Stimulated activated CD4-positive, alpha-beta T cell treated with anti-CD3 and anti-CD28 coated beads, Interleukin-1b, Interleukin-23, amount 100 ng/mL, for 1 hour (primary cell): ENCODE results near the gene LTV1.
"Not testable (repeated sequence)": the region's sequence is repeated elsewhere in the genome, so short reads cannot be mapped to it uniquely, and the experiment has no call there.

ENCODE experiments used
- DNase-seq, 2 donors: peaks; one replicate each; pipeline ENCODE4 v3.0.0-alpha.2; 2020; ENCODE audit warnings: low read depth in 2 of 2

LTV1 gene

GRCh38 chr6:143842902-143843676 is at the start of gene LTV1:
LTV1 (plus strand) TSS chr6:143843338; CDS start chr6:143843478, 140 bp downstream.
- peak; percentile 71 to 80 for DNase-seq

GRCh38 chr6:143796551-143796950 is 46.6 kb upstream of the LTV1 start:
- not testable (repeated sequence) for DNase-seq

GRCh38 chr6:143798487-143798886 is 44.7 kb upstream of the LTV1 start:
- not testable (repeated sequence) for DNase-seq

- no peak for DNase-seq
Observed at GRCh38 chr6:143802833-143803565, 40.1 kb upstream of the LTV1 start.

GRCh38 chr6:143803769-143804568 is 39.2 kb upstream of the LTV1 start:
- DNase-seq: no peak

- DNase-seq: no peak
Observed at GRCh38 chr6:143804835-143805239, 38.3 kb upstream of the LTV1 start.

- DNase-seq: peak in 1 of 2 donors; percentile 54
Observed at GRCh38 chr6:143806282-143807102, 36.6 kb upstream of the LTV1 start.

GRCh38 chr6:143807103-143807772 is 35.9 kb upstream of the LTV1 start:
- no peak for DNase-seq

- no peak for DNase-seq
Observed at GRCh38 chr6:143810745-143811144, 32.4 kb upstream of the LTV1 start.

- DNase-seq: no peak
Observed at GRCh38 chr6:143811501-143812157, 31.5 kb upstream of the LTV1 start.

GRCh38 chr6:143817621-143818020 is 25.5 kb upstream of the LTV1 start:
- DNase-seq: no peak

GRCh38 chr6:143821359-143821758 is 21.8 kb upstream of the LTV1 start:
- DNase-seq: no peak

GRCh38 chr6:143822584-143823024 is 20.5 kb upstream of the LTV1 start:
- no peak for DNase-seq

GRCh38 chr6:143823548-143823947 is 19.6 kb upstream of the LTV1 start:
- DNase-seq: no peak

- no peak for DNase-seq
Observed at GRCh38 chr6:143828572-143828971, 14.6 kb upstream of the LTV1 start.

GRCh38 chr6:143836150-143836549 is 7.0 kb upstream of the LTV1 start:
- no peak for DNase-seq

GRCh38 chr6:143838395-143838794 is 4.7 kb upstream of the LTV1 start:
- no peak for DNase-seq

- DNase-seq: no peak
Observed at GRCh38 chr6:143839196-143839595, 3.9 kb upstream of the LTV1 start.

GRCh38 chr6:143840595-143841265 is 2.4 kb upstream of the LTV1 start:
- DNase-seq: no peak

GRCh38 chr6:143842461-143842901 is 657 bp upstream of the LTV1 start:
- no peak for DNase-seq
